Activated T-cell treated with anti-CD3 and anti-CD28 coated beads for 1 hour (primary cell): ENCODE results near the gene EHD2.
"Not testable (repeated sequence)": the region's sequence is repeated elsewhere in the genome, so short reads cannot be mapped to it uniquely, and the experiment has no call there.

ENCODE experiments used
- DNase-seq: peaks from one replicate; pipeline ENCODE4 v3.0.0-alpha.2; 2020; ENCODE audit warnings: low read depth

The EHD2 gene

DNA sequence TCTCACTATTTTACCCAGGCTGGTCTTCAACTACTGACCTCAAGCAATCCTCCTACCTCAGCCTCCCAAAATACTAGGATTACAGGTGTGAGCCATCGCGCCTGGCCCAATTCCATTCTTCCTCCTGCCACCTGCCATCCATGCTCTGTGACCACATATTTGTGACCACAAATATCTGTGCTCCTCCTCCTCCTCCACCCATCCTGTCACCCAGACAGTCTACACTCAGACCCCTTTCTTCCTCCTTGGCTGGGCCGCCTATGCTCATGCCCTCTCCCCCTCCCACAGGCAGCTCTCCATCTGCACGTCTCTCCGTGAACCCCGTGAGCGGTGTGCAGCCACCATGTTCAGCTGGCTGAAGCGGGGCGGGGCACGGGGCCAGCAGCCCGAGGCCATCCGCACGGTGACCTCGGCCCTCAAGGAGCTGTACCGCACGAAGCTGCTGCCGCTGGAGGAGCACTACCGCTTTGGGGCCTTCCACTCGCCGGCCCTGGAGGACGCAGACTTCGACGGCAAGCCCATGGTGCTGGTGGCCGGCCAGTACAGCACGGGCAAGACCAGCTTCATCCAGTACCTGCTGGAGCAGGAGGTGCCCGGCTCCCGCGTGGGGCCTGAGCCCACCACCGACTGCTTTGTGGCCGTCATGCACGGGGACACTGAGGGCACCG is 3.2 kb downstream of the EHD2 start:
- no peak for DNase-seq

DNA sequence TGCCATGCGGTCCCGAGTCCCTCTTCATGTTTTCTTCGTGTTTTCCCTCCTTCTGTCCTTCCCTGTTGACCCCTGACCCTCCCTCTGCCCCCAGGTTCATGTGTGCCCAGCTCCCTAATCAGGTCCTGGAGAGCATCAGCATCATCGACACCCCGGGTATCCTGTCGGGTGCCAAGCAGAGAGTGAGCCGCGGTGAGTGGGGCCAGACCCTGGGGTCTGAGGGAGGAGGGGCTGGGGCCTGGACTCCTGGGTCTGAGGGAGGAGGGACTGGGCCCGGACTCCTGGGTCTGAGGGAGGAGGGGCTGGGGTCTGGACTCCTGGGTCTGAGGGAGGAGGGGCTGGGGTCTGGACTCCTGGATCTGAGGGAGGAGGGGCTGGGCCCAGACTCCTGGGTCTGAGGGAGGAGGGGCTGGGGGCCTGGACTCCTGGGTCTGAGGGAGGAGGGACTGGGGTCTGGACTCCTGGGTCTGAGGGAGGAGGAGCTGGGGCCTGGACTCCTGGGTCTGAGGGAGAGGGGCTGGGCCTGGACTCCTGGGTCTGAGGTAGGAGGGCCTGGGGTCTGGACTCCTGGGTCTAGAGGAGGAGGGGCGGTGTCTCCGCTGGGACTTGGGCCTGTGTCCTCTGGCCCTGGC is 5.3 kb downstream of the EHD2 start:
- DNase-seq: not testable (repeated sequence)

DNA sequence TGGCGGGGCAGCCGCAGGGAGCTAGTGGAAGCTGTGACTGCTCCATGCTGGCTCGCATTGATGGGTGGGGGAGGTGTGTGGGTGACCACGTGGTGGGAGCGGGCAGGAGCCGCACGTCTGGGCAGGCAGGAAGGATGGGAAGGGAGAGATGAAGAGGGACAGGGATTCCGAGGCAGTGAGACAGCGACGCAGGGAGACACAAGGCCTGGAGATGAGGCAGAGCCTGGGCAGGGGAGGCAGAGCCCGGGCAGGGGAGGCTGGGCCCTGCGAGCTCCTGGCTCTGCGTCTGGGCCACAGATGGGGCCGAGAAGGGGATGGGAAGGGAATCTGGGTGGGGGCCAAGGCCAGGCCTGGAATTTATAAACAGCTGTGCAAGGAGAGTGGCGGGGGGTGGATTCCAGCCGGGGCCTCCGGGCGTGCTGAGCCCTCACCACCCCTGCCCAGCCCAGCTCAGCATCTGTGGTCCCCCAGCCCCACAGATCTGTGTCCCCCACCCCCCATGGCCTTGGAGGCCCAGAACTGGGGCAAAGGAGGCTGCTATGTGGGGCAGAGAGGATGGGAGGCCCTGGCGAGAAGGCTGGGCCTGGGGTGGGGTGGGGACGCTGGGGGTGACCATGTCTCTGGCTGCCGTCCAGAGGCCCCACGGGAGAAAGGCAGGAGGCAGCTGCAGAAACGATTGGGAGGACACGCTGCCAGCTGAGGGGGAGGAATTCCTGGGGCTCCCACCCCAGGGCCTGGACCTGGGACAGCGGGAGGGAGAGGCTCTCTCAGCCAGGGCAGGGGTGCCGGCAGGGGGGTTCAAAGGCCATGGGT is 6.0 kb downstream of the EHD2 start:
- no peak for DNase-seq

DNA sequence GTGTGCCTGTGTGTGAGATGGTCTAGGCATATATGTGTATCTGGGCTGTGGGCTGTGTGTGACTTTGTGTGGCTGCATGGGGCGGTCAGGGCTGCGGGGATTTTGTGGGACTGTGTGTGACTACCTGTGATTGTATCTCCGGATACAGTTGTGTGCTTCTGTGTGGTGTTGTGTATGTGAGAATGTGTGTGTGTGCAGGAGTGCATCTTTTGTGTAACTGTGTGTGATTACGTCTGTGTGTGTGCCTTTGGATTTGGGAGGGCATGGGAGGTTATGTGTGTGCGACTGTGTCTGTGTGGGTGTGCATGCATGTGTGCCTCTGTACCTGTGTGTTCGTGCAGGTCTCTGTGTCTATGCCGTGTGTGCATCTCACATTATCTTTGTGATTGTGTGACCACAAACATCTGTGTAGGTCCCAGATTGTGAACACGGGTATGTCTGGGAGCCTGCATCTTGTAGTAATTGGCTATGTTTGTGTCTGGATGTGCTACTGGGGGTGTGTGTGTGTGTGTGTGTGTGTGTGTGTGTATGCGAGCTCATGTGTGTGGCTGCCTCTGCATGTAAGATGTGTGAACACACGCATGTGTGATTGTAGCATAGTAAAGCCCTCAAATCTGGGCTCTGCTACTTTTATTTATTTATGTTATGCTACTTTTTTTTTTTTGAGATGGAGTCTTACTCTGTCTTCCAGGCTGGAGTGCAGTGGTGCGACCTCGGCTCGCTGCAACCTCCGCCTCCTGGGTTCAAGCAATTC is 7.6 kb downstream of the EHD2 start:
- no peak for DNase-seq

DNA sequence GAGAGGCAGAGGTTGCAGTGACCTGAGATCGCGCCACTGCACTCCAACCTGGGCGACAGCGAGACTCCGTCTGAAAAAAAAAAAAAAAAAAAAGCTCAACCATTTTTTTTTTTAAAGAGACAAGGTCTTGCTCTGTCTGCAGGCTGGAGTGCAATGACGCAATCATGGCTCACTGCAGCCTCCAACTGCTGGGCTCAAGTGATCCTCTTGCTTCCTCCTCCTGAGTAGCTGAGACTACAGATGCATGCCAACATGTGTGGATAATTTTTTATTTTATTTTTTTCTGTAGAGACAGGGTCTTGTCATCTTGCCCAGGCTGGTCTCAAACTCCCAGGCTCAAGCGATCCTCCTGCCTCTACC is 10.3 kb downstream of the EHD2 start:
- no peak for DNase-seq

DNA sequence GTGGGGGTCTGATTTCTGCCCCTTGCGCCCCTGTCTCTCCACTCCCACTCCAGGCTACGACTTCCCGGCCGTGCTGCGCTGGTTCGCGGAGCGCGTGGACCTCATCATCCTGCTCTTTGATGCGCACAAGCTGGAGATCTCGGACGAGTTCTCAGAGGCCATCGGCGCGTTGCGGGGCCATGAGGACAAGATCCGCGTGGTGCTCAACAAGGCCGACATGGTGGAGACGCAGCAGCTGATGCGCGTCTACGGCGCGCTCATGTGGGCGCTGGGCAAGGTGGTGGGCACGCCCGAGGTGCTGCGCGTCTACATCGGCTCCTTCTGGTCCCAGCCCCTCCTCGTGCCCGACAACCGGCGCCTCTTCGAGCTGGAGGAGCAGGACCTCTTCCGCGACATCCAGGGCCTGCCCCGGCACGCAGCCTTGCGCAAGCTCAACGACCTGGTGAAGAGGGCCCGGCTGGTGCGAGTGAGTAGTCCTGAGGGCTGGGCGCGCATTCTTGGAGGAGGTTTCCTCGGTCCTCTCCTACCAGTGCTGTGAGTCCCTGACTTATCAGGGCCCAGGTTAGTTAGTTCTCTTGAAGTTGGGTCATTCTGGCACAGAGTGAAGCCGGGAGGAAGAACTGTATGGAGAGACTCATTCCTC is 12.7 kb downstream of the EHD2 start:
- no peak for DNase-seq

DNA sequence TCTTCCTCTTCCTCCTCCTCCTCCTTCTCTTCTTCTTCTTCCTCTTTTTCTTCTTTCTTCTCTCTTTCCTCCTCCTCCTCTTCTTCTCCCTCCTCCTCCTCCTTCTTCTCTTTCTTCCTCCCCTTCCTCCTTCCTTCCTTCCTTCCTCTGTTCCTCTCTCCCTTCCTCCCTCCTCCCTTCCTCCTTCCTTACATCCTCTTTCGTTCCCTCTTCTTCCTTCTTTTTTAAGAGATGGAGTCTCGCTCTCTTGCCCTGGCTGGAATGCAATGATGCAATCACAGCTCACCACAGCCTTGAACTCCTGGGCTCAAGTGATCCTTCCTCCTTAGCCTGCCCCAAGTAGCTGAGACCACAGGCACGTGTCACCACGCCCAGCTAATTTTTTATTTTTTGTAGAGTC is 13.2 kb downstream of the EHD2 start:
- DNase-seq: no peak

DNA sequence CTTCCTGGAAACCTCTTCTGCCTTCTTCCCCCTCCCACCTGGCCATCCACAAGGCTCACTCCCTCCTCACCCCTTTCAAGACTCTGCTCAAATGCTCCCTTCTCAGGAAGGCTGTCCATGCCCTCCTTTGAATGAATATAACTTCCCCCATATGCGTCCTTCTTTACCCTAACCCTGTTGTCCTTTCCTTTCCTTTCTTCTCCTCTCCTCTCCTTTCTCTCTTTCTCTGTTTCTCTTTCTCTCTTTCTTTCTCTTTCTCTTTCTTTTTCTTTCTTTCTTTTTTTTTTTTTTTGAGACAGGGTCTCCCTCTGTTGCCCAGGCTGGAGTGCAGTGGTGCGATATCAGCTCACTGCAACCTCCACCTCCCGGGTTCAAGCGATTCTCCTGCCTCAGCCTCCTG is 15.1 kb downstream of the EHD2 start:
- DNase-seq: not testable (repeated sequence)

DNA sequence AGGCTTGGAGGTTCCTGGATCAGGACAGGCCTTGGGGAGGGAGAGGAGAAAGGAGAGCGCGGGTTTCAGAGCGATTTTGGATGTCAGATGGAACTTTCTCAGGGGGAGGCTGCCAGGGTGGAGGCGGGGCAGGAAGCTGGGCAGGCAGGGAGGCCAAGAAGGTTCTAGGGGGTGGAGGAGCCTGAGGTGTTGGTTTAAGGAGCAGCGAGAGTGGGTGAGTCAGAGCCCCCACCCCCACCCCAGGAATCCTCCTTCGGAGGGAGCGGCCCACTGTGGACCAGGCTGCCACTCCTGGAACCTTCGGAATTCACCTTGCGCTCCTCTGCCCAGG is 16.2 kb downstream of the EHD2 start:
- DNase-seq: no peak

DNA sequence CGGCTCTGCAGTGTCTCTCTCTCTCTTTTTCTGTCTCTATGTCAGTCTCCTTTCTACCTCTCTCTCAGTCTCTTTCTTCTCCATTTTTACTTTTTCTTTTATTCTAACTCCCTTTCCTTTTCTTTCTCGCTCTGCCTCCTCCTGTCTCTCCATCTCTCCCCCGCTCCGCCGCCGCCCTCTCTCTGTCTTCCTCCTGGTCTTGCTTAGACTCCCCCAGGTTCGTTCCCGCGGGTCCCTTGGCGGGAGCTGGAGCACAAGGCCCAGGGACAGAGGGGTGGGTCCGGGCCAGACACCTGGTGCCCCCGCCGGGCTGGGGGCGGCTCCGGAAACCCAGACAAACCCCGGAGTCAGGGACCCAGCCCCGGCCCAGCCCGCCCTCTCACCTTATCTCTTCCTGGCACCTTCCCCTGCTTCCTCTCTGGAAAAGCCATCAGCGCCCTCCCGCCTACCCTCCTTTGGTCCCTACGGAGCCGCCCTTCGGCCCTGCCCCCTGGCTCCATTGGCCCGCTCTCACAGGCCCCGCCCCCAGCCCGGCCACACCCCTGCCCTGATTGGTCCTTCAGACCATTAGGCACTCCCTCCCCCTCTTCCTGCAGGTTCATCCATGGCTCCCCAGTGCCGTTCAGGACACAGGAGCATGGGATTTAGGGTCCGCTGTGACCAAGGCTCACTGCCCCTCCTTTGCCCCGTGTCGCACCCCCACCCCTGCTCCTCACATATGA is 16.7 kb downstream of the EHD2 start:
- no peak for DNase-seq

DNA sequence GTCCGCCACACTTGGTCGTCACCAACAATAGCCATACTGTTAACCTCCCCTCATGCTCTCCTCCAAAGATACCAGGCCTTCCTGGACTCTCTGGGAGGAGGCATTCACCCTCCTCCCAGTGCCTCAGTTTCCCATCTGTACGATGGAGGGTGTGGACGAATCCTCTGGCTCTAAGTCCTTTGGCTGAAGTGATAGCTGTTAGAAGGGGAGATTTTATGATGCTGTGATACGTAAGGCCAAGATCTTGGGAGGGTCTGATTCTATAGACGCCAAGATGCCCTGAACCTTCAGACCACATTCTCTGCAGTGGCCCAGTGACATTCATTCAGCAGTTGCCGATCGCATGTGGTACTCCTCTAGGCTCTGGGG is 17.3 kb downstream of the EHD2 start:
- DNase-seq: no peak

DNA sequence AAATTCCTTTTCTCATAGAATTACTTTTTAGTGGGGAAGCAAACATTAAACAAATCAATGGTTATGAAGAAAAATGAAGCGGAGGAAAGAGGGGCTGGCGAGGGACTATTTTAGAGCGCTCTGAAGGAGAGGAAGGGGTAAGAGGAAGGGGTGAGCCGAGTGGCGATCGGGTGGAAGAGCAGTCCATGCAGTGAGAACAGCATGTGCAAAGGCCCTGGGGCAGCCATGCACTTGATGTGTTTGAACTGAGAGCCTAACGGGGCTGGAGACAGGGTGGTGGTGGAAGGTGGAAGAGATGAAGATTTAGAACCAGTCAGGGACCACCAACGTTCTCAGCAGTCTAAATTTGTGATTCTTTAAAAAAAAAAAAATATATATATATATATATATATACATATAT is 17.7 kb downstream of the EHD2 start:
- no peak for DNase-seq

DNA sequence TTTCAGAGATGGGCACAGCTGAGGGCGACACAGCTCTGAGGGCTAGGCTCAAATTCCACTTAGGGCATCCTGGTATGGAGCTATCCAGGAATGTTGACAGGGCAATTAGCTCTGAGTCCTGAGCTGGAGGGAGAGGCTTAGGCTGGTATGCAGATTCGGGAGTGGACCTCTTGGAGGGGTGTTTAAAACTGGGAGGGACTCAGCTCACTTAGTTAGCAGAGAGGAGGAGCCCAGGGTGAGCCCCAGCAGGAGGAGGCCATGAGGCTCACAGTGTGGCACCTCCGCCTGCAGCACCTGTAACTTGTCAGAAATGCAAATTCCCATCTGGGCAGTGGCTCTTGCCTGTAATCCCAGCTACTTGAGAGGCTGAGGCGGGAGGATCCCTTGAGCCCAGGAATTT is 21.9 kb downstream of the EHD2 start:
- no peak for DNase-seq

DNA sequence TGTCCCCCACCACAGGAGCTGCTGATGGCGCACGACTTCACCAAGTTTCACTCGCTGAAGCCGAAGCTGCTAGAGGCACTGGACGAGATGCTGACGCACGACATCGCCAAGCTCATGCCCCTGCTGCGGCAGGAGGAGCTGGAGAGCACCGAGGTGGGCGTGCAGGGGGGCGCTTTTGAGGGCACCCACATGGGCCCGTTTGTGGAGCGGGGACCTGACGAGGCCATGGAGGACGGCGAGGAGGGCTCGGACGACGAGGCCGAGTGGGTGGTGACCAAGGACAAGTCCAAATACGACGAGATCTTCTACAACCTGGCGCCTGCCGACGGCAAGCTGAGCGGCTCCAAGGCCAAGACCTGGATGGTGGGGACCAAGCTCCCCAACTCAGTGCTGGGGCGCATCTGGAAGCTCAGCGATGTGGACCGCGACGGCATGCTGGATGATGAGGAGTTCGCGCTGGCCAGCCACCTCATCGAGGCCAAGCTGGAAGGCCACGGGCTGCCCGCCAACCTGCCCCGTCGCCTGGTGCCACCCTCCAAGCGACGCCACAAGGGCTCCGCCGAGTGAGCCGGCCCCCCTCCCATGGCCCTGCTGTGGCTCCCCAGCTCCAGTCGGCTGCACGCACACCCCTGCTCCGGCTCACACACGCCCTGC is 27.8 kb downstream of the EHD2 start:
- DNase-seq: no peak

DNA sequence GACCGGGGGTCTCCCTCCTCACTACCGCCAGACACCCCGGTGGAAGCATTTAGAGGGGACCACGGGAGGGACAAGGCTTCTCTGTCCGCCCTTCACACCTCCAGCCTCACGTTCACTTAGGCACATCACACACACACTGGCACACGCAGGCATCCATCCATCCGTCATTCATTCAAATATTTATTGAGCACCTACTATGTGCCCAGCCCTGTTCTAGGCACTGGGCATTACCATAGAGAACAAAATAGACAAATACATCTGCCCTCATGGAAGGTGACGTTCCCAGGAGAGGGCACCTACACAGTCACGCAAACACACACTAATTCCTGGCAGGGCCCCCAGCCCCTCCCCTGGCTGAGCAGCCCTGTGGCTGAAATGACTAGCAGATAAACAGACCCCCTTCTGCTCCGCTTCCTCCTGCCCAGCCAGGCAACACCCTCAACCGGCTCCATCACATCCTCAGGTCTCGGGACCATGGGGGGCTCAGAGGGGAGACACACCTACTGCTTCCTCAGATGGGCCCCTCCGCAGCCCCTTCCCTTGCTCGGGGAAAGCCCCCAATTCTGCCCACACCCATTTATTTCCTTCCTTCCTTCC is 28.4 kb downstream of the EHD2 start:
- no peak for DNase-seq

DNA sequence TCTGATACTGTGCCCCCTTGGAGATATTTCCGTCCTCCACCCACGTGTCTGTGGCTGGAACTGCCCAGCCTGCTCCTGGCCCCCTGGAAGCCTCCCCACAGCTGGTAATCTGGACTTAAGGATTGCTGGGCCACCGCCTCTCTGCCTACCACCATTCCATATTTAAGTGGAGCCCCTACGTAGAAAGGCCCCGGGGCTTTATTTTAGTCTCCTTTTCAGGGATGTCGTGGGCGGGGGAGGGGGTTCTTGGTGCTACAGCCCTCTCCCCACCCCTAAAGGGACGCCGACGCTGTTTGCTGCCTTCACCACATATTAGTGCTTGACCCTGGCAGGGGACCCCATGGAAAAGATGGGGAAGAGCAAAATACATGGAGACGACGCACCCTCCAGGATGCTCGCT is 29.4 kb downstream of the EHD2 start:
- DNase-seq: no peak

DNA sequence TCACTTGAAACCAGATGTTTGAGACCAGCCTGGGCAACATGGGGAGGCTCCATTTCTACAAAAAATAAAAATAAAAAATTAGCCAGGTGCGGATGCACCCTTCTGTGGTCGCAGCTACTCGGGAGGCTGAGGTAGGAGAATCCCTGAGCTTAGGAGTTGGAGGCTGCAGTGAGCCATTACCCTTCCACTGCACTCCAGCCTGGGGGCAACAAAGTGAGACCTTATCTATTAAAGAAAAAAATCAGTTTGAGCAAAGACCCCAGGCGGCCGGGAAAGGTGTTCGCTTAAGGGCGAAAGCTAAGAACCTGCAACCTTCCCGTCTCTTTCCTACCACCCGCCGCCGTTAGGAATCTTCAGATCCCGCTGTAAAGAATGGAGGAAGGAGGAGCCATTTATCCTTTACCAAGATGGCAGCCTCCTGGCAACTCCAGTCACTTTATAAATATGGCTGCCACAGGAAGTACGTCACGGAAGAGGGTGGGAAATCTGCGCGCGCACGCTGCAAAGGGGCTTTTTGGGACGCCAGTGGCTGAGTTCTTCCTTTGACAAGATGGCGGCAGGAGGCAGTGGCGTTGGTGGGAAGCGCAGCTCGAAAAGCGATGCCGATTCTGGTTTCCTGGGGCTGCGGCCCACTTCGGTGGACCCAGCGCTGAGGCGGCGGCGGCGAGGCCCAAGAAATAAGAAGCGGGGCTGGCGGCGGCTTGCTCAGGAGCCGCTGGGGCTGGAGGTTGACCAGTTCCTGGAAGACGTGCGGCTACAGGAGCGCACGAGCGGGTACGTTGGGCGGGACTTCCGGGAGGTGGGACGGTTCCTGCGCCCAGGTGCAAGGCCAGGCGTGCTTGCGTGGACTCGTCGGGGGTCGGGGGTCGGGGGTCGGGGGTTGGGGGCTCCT is 32.0 kb downstream of the EHD2 start, which contains the start of gene NOP53:
Gene NOP53 (plus strand): TSS at position 537 of the 892 bp plus-strand sequence. CDS start 14 bp downstream, at position 551.
- DNase-seq: peak; percentile 98

DNA sequence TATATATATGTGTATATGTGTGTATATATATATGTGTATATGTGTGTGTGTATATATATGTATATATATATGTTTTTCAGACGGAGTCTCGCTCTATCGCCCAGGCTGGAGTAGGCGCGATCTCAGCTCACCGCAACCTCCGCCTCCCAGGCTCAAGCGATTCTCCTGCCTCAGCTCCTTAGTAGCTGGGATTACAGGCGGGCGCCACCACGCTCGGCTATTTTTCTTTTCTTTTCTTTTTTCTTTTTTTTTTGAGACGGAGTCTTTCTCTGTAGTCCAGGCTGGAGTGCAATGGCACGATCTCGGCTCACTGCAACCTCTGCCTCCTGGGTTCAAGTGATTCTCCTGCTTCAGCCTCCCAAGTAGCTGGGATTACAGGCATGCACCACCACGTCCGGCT is 32.9 kb downstream of the EHD2 start:
- DNase-seq: not testable (repeated sequence)

DNA sequence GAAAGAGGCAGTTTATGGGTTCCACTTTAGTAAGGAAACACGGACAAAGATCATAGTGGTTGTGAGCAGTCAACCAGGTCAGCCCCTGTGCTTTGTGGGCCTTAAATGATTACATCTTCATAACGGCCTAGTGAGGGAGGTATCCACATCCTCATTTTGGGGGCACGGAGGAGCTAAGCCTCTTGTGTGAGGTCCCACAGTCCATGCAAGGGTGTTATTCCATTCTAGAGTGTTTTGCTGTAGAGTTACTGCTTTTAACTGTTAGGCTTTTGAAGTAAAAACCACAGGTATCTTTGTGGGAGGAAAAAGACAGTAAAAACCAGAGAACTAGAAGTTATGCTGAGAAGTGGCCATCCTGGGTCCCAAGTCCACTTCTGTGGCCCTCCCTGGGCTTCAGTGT is 36.1 kb downstream of the EHD2 start:
- no peak for DNase-seq

DNA sequence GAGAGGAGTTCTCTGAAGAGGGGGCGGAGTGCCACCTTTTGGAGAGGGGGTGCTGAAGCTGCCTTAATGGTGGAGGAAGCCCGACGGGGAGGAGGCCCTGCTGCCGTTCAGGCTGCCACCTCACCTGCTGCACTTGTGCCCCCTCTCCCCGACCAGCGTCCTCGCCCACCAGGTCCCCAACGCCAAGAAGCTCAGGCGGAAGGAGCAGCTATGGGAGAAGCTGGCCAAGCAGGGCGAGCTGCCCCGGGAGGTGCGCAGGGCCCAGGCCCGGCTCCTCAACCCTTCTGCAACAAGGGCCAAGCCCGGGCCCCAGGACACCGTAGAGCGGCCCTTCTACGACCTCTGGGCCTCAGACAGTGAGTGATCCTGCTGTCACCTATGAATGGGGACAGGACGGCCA is 37.5 kb downstream of the EHD2 start:
- no peak for DNase-seq
